ENCODE results near the gene SEPTIN10.

The SEPTIN10 gene

GRCh38 chr2:109512076-109512475 is 101.7 kb downstream of the SEPTIN10 start:
- no peak overlapping the region for H3K27ac ChIP-seq (ENCODE audit: low read depth, low read length)
- no peaks in the 10 kb centered on the region for H3K27me3 ChIP-seq (ENCODE audit: control insufficient read depth in 1 of 2, insufficient read depth in 2 of 2, low read length in 2 of 2)
- H3K4me1 ChIP-seq (ENCODE audit: control insufficient read depth in 1 of 2, insufficient read depth in 2 of 2, low read length in 2 of 2), result peaks cover 0 to 7% of the 10 kb centered on the region in 2 donors
- no peak overlapping the region for H3K9ac ChIP-seq (ENCODE audit: low read depth in 1 of 2, low read length in 2 of 2)
- H3K36me3 ChIP-seq (ENCODE audit: control insufficient read depth in 1 of 2, insufficient read depth in 2 of 2, low read length in 2 of 2), result no peaks in the 10 kb centered on the region
- H3K9me3 ChIP-seq (ENCODE audit: control insufficient read depth in 1 of 2, low read length in 2 of 2), result no peaks in the 10 kb centered on the region
- H3K4me3 ChIP-seq (ENCODE audit: low read depth in 1 of 2, low read length in 2 of 2), result no peak overlapping the region

- Histone ChIP-seq H3K27me3 (ENCODE audit: control insufficient read depth in 1 of 2, insufficient read depth in 2 of 2, low read length in 2 of 2) (no peaks in the 10 kb centered on the region), H3K27ac (ENCODE audit: low read depth, low read length) (no peak overlapping the region)
Observed at GRCh38 chr2:109511168-109511567, 102.6 kb downstream of the SEPTIN10 start.

GRCh38 chr2:109510136-109511028 is 103.4 kb downstream of the SEPTIN10 start:
- Histone ChIP-seq H3K4me1 (ENCODE audit: control insufficient read depth in 1 of 2, insufficient read depth in 2 of 2, low read length in 2 of 2) (peaks cover 0 to 7% of the 10 kb centered on the region in 2 donors), H3K27ac (ENCODE audit: low read depth, low read length) (no peak overlapping the region), H3K27me3 (ENCODE audit: control insufficient read depth in 1 of 2, insufficient read depth in 2 of 2, low read length in 2 of 2) (no peaks in the 10 kb centered on the region), H3K4me3 (ENCODE audit: low read depth in 1 of 2, low read length in 2 of 2) (no peak overlapping the region), H3K36me3 (ENCODE audit: control insufficient read depth in 1 of 2, insufficient read depth in 2 of 2, low read length in 2 of 2) (no peaks in the 10 kb centered on the region), H3K9ac (ENCODE audit: low read depth in 1 of 2, low read length in 2 of 2) (no peak overlapping the region), H3K9me3 (ENCODE audit: control insufficient read depth in 1 of 2, low read length in 2 of 2) (no peaks in the 10 kb centered on the region)

More at GRCh38 chr2:109511168-109511567, 102.6 kb downstream of the SEPTIN10 start:
- Histone ChIP-seq H3K4me1 (ENCODE audit: control insufficient read depth in 1 of 2, insufficient read depth in 2 of 2, low read length in 2 of 2) (peaks cover 0 to 7% of the 10 kb centered on the region in 2 donors), H3K4me3 (ENCODE audit: low read depth in 1 of 2, low read length in 2 of 2) (no peak overlapping the region), H3K9ac (ENCODE audit: low read depth in 1 of 2, low read length in 2 of 2) (no peak overlapping the region), H3K36me3 (ENCODE audit: control insufficient read depth in 1 of 2, insufficient read depth in 2 of 2, low read length in 2 of 2) (no peaks in the 10 kb centered on the region), H3K9me3 (ENCODE audit: control insufficient read depth in 1 of 2, low read length in 2 of 2) (no peaks in the 10 kb centered on the region)

GRCh38 chr2:109508556-109508955 is 105.2 kb downstream of the SEPTIN10 start:
- Histone ChIP-seq H3K27me3 (ENCODE audit: control insufficient read depth in 1 of 2, insufficient read depth in 2 of 2, low read length in 2 of 2) (no peaks in the 10 kb centered on the region), H3K4me1 (ENCODE audit: control insufficient read depth in 1 of 2, insufficient read depth in 2 of 2, low read length in 2 of 2) (peaks cover 0 to 4% of the 10 kb centered on the region in 2 donors), H3K4me3 (ENCODE audit: low read depth in 1 of 2, low read length in 2 of 2) (no peak overlapping the region), H3K36me3 (ENCODE audit: control insufficient read depth in 1 of 2, insufficient read depth in 2 of 2, low read length in 2 of 2) (no peaks in the 10 kb centered on the region), H3K9me3 (ENCODE audit: control insufficient read depth in 1 of 2, low read length in 2 of 2) (no peaks in the 10 kb centered on the region), H3K27ac (ENCODE audit: low read depth, low read length) (no peak overlapping the region), H3K9ac (ENCODE audit: low read depth in 1 of 2, low read length in 2 of 2) (no peak overlapping the region)

- H3K27me3 ChIP-seq (ENCODE audit: control insufficient read depth in 1 of 2, insufficient read depth in 2 of 2, low read length in 2 of 2), result no peaks in the 10 kb centered on the region
- H3K9me3 ChIP-seq (ENCODE audit: control insufficient read depth in 1 of 2, low read length in 2 of 2), result no peaks in the 10 kb centered on the region
- H3K4me3 ChIP-seq (ENCODE audit: low read depth in 1 of 2, low read length in 2 of 2), result no peak overlapping the region
- no peak overlapping the region for H3K9ac ChIP-seq (ENCODE audit: low read depth in 1 of 2, low read length in 2 of 2)
- H3K36me3 ChIP-seq (ENCODE audit: control insufficient read depth in 1 of 2, insufficient read depth in 2 of 2, low read length in 2 of 2), result no peaks in the 10 kb centered on the region
- no peaks in the 10 kb centered on the region for H3K4me1 ChIP-seq (ENCODE audit: control insufficient read depth in 1 of 2, insufficient read depth in 2 of 2, low read length in 2 of 2)
- no peak overlapping the region for H3K27ac ChIP-seq (ENCODE audit: low read depth, low read length)
Observed at GRCh38 chr2:109507828-109508227, 105.9 kb downstream of the SEPTIN10 start.

- H3K9ac ChIP-seq (ENCODE audit: low read depth in 1 of 2, low read length in 2 of 2), result no peak overlapping the region
- H3K9me3 ChIP-seq (ENCODE audit: control insufficient read depth in 1 of 2, low read length in 2 of 2), result no peaks in the 10 kb centered on the region
- no peak overlapping the region for H3K27ac ChIP-seq (ENCODE audit: low read depth, low read length)
- H3K4me1 ChIP-seq (ENCODE audit: control insufficient read depth in 1 of 2, insufficient read depth in 2 of 2, low read length in 2 of 2), result no peaks in the 10 kb centered on the region
- H3K36me3 ChIP-seq (ENCODE audit: control insufficient read depth in 1 of 2, insufficient read depth in 2 of 2, low read length in 2 of 2), result no peaks in the 10 kb centered on the region
- no peak overlapping the region for H3K4me3 ChIP-seq (ENCODE audit: low read depth in 1 of 2, low read length in 2 of 2)
- H3K27me3 ChIP-seq (ENCODE audit: control insufficient read depth in 1 of 2, insufficient read depth in 2 of 2, low read length in 2 of 2), result no peaks in the 10 kb centered on the region
Observed at GRCh38 chr2:109507217-109507616, 106.5 kb downstream of the SEPTIN10 start.

- no peaks in the 10 kb centered on the region for H3K27me3 ChIP-seq (ENCODE audit: control insufficient read depth in 1 of 2, insufficient read depth in 2 of 2, low read length in 2 of 2)
- H3K4me1 ChIP-seq (ENCODE audit: control insufficient read depth in 1 of 2, insufficient read depth in 2 of 2, low read length in 2 of 2), result peaks cover 12 to 16% of the 10 kb centered on the region in 2 donors
- H3K27ac ChIP-seq (ENCODE audit: low read depth, low read length), result no peak overlapping the region
- H3K36me3 ChIP-seq (ENCODE audit: control insufficient read depth in 1 of 2, insufficient read depth in 2 of 2, low read length in 2 of 2), result no peaks in the 10 kb centered on the region
- no peak overlapping the region for H3K9ac ChIP-seq (ENCODE audit: low read depth in 1 of 2, low read length in 2 of 2)
- H3K4me3 ChIP-seq (ENCODE audit: low read depth in 1 of 2, low read length in 2 of 2), result no peak overlapping the region
- H3K9me3 ChIP-seq (ENCODE audit: control insufficient read depth in 1 of 2, low read length in 2 of 2), result no peaks in the 10 kb centered on the region
Observed at GRCh38 chr2:109503191-109503590, 110.6 kb downstream of the SEPTIN10 start.

- H3K4me1 ChIP-seq (ENCODE audit: control insufficient read depth in 1 of 2, insufficient read depth in 2 of 2, low read length in 2 of 2), result peaks cover 21 to 24% of the 10 kb centered on the region in 2 donors
- H3K4me3 ChIP-seq (ENCODE audit: low read depth in 1 of 2, low read length in 2 of 2), result no peak overlapping the region
- H3K9ac ChIP-seq (ENCODE audit: low read depth in 1 of 2, low read length in 2 of 2), result no peak overlapping the region
- no peaks in the 10 kb centered on the region for H3K36me3 ChIP-seq (ENCODE audit: control insufficient read depth in 1 of 2, insufficient read depth in 2 of 2, low read length in 2 of 2)
- no peaks in the 10 kb centered on the region for H3K9me3 ChIP-seq (ENCODE audit: control insufficient read depth in 1 of 2, low read length in 2 of 2)
- H3K27ac ChIP-seq (ENCODE audit: low read depth, low read length), result no peak overlapping the region
- no peaks in the 10 kb centered on the region for H3K27me3 ChIP-seq (ENCODE audit: control insufficient read depth in 1 of 2, insufficient read depth in 2 of 2, low read length in 2 of 2)
Observed at GRCh38 chr2:109501461-109501860, 112.3 kb downstream of the SEPTIN10 start.

GRCh38 chr2:109500910-109501309 is 112.9 kb downstream of the SEPTIN10 start:
- Histone ChIP-seq H3K9ac (ENCODE audit: low read depth in 1 of 2, low read length in 2 of 2) (no peak overlapping the region), H3K27me3 (ENCODE audit: control insufficient read depth in 1 of 2, insufficient read depth in 2 of 2, low read length in 2 of 2) (no peaks in the 10 kb centered on the region), H3K27ac (ENCODE audit: low read depth, low read length) (no peak overlapping the region), H3K4me3 (ENCODE audit: low read depth in 1 of 2, low read length in 2 of 2) (no peak overlapping the region), H3K9me3 (ENCODE audit: control insufficient read depth in 1 of 2, low read length in 2 of 2) (no peaks in the 10 kb centered on the region), H3K4me1 (ENCODE audit: control insufficient read depth in 1 of 2, insufficient read depth in 2 of 2, low read length in 2 of 2) (peaks cover 21 to 24% of the 10 kb centered on the region in 2 donors), H3K36me3 (ENCODE audit: control insufficient read depth in 1 of 2, insufficient read depth in 2 of 2, low read length in 2 of 2) (no peaks in the 10 kb centered on the region)

GRCh38 chr2:109499566-109499965 is 114.2 kb downstream of the SEPTIN10 start:
- H3K4me3 ChIP-seq (ENCODE audit: low read depth in 1 of 2, low read length in 2 of 2), result no peak overlapping the region
- H3K4me1 ChIP-seq (ENCODE audit: control insufficient read depth in 1 of 2, insufficient read depth in 2 of 2, low read length in 2 of 2), result peaks cover 25 to 28% of the 10 kb centered on the region in 2 donors
- no peaks in the 10 kb centered on the region for H3K9me3 ChIP-seq (ENCODE audit: control insufficient read depth in 1 of 2, low read length in 2 of 2)
- no peaks in the 10 kb centered on the region for H3K27me3 ChIP-seq (ENCODE audit: control insufficient read depth in 1 of 2, insufficient read depth in 2 of 2, low read length in 2 of 2)
- no peak overlapping the region for H3K9ac ChIP-seq (ENCODE audit: low read depth in 1 of 2, low read length in 2 of 2)
- no peak overlapping the region for H3K27ac ChIP-seq (ENCODE audit: low read depth, low read length)
- H3K36me3 ChIP-seq (ENCODE audit: control insufficient read depth in 1 of 2, insufficient read depth in 2 of 2, low read length in 2 of 2), result no peaks in the 10 kb centered on the region

Data from duodenal mucosa (tissue), 2 donors.